ENCODE measurements around the gene KCNK16. TPM values are rescaled to one million over a fixed set of nuclear protein-coding genes. Genes with fewer than 3 reads are reported as not detected.

Gene KCNK16
- polyA plus RNA-seq, 3 donors = not detected

DNA sequence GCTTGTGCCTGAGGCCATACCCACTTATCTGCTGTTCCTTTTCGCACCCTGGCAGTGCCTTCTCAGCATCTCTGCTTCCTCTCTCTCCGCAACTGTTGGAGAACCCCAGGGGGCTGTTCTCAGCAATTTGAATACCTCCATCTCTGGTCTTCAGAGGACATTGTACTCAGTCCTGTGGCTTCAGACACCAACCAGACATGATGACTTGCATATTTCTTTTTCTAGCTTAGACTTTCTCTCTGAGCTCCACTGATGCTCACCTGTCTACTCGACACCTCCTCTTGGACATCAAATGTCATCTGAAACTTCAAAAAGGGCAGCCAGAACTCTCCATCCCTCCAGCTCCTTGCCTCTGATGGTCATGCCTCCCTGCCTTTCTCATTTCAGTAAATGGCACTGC, 18.9 kb upstream of the KCNK16 start:
- H3K4me1 ChIP-seq (ENCODE audit: control insufficient read depth in 1 of 2, insufficient read depth in 2 of 2, low read length in 2 of 2) = peaks cover 22 to 50% of the 10 kb centered on the region in 2 donors
- no peak overlapping the region for H3K27ac Mint-ChIP-seq
- WGBS (ENCODE audit: insufficient coverage) = 63% methylated on average over 3 of the region's 3 CpGs

DNA sequence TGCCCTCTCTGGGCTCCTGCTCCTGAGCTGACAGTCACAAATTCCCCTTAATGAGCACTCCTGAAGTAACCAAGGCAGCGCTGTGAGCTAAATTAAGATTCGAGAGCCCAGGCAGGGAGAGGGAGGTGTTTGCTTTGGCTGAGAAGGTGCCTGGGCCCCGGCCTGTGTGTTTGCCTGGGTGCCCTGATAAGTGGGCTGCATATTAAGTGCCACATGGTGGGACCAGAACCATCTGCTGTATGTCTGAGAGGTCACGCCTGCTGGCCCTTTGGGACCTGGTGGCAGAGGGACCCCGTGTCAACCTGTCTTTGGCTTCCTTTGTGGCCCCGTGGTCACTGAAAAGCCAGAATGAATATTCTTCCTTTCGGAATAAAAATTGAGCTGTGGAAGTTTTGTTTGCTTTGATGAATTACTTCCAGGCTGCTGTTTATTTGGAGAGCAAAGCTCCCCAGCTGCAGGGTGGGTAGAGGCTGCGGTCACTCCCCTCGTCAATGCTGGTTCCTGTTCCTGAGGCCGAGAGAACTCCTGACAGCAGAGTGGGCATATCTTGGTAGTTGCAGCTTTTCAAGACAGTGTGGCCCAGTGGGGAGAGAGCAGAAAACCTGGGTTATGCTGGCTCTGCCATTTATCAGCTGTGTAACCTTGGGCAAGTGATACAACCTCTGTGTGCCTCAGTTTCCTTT, 17.5 kb upstream of the KCNK16 start:
- Mint-ChIP-seq H3K4me3 (peak overlapping the region in 1 of 2 donors; percentile 66), H3K4me1 (peaks cover 59% of the 10 kb centered on the region), H3K9me3 (no peaks in the 10 kb centered on the region), H3K36me3 (peaks cover 0 to 2% of the 10 kb centered on the region in 2 donors), H3K27ac (peak overlapping the region in 1 of 7 donors; percentile 72), H3K27me3 (ENCODE audit: low read depth in 3 of 3) (peaks cover 19 to 32% (median 28%) of the 10 kb centered on the region in 3 donors)
- Histone ChIP-seq H4K20me1 (ENCODE audit: insufficient read depth, low read length) (no peaks in the 10 kb centered on the region), H3K27ac (ENCODE audit: low read depth in 1 of 2, low read length in 2 of 2) (no peak overlapping the region), H3K36me3 (replicated peaks in 1 of 2; ENCODE audit: control insufficient read depth in 1 of 2, insufficient read depth in 2 of 2, low read length in 2 of 2) (no peaks in the 10 kb centered on the region), H3K4me2 (replicated peaks; ENCODE audit: extremely low read depth, low read length, poor library complexity, severe bottlenecking) (no peak overlapping the region), H3K4me1 (ENCODE audit: control insufficient read depth in 1 of 2, insufficient read depth in 2 of 2, low read length in 2 of 2) (peaks cover 35 to 62% of the 10 kb centered on the region in 2 donors), H3K79me2 (ENCODE audit: insufficient read depth, low read length) (no peaks in the 10 kb centered on the region), H3K9ac (ENCODE audit: insufficient read depth, low read length, poor library complexity, severe bottlenecking) (no peak overlapping the region), H3K9me3 (replicated peaks in 1 of 2; ENCODE audit: control insufficient read depth in 1 of 2, insufficient read depth in 1 of 2, low read length in 2 of 2) (no peaks in the 10 kb centered on the region), H3K27me3 (ENCODE audit: control insufficient read depth in 2 of 2, insufficient read depth in 2 of 2, low read length in 2 of 2) (peaks cover 0 to 38% of the 10 kb centered on the region in 2 donors), H3K4me3 (replicated peaks in 1 of 3; ENCODE audit: low read depth in 2 of 3, low read length in 3 of 3) (no peak overlapping the region), H2AFZ (ENCODE audit: insufficient read depth, low read depth, low read length, poor library complexity, severe bottlenecking) (no peak overlapping the region)
- TF ChIP-seq, protein P1, sequence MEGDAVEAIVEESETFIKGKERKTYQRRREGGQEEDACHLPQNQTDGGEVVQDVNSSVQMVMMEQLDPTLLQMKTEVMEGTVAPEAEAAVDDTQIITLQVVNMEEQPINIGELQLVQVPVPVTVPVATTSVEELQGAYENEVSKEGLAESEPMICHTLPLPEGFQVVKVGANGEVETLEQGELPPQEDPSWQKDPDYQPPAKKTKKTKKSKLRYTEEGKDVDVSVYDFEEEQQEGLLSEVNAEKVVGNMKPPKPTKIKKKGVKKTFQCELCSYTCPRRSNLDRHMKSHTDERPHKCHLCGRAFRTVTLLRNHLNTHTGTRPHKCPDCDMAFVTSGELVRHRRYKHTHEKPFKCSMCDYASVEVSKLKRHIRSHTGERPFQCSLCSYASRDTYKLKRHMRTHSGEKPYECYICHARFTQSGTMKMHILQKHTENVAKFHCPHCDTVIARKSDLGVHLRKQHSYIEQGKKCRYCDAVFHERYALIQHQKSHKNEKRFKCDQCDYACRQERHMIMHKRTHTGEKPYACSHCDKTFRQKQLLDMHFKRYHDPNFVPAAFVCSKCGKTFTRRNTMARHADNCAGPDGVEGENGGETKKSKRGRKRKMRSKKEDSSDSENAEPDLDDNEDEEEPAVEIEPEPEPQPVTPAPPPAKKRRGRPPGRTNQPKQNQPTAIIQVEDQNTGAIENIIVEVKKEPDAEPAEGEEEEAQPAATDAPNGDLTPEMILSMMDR (IDR thresholded peaks at IDR 0.05) = no peak
- intact Hi-C loops (cut with micrococcal nuclease) = no loop called here
- DNase-seq = no peak
- WGBS (ENCODE audit: insufficient coverage) = 7% methylated on average over 10 of the region's 10 CpGs

More for the DNA sequence above, 18.9 kb upstream of the KCNK16 start:
- peaks cover 19 to 30% (median 28%) of the 10 kb centered on the region in 3 donors for H3K27me3 Mint-ChIP-seq (ENCODE audit: low read depth in 3 of 3)
- Histone ChIP-seq H3K9me3 (replicated peaks in 1 of 2; ENCODE audit: control insufficient read depth in 1 of 2, insufficient read depth in 1 of 2, low read length in 2 of 2) (no peaks in the 10 kb centered on the region), H2AFZ (ENCODE audit: insufficient read depth, low read depth, low read length, poor library complexity, severe bottlenecking) (no peak overlapping the region), H3K27me3 (ENCODE audit: control insufficient read depth in 2 of 2, insufficient read depth in 2 of 2, low read length in 2 of 2) (peaks cover 0 to 35% of the 10 kb centered on the region in 2 donors), H4K20me1 (ENCODE audit: insufficient read depth, low read length) (no peaks in the 10 kb centered on the region), H3K4me2 (replicated peaks; ENCODE audit: extremely low read depth, low read length, poor library complexity, severe bottlenecking) (no peak overlapping the region), H3K9ac (ENCODE audit: insufficient read depth, low read length, poor library complexity, severe bottlenecking) (no peak overlapping the region), H3K27ac (ENCODE audit: low read depth in 1 of 2, low read length in 2 of 2) (no peak overlapping the region), H3K36me3 (replicated peaks in 1 of 2; ENCODE audit: control insufficient read depth in 1 of 2, insufficient read depth in 2 of 2, low read length in 2 of 2) (no peaks in the 10 kb centered on the region), H3K79me2 (ENCODE audit: insufficient read depth, low read length) (no peaks in the 10 kb centered on the region), H3K4me3 (replicated peaks in 1 of 3; ENCODE audit: low read depth in 2 of 3, low read length in 3 of 3) (no peak overlapping the region)
- TF ChIP-seq, protein P1 (IDR thresholded peaks at IDR 0.05) = no peak
- DNase-seq = no peak
- no peak overlapping the region for H3K4me3 Mint-ChIP-seq
- H3K36me3 Mint-ChIP-seq = peaks cover 0 to 2% of the 10 kb centered on the region in 2 donors
- peaks cover 49% of the 10 kb centered on the region for H3K4me1 Mint-ChIP-seq
- peaks cover 0 to 2% (median 0%) of the 10 kb centered on the region in 7 donors for H3K9me3 Mint-ChIP-seq
- intact Hi-C loops (cut with micrococcal nuclease) = no loop called here
